HEK293T (cell line): ENCODE measurements around the gene PPP2R1B.
"Not testable (repeated sequence)": the region's sequence is repeated elsewhere in the genome, so short reads cannot be mapped to it uniquely, and the experiment has no call there.

Source experiments
- CTCF ChIA-PET: fragments of 350-600 bp; formaldehyde crosslinking; extraction: SDS; loops from one replicate; lab custom pipeline; 2021; ENCODE audit warnings: antibody characterized with exemption, inconsistent platforms; lab: Yijun Ruan, JAX
- POLR2A ChIA-PET: fragments of 350-600 bp; formaldehyde crosslinking; extraction: SDS; loops from one replicate; lab custom pipeline; 2020; ENCODE audit warnings: antibody characterized with exemption, inconsistent platforms; lab: Yijun Ruan, JAX
- DNase-seq: peaks from one replicate; pipeline ENCODE4 v3.0.0; 2012; ENCODE audit warnings: mixed read lengths; ENCODE audit errors: extremely low spot score
- ARNT ChIP-seq: fragments of 450-650 bp; IDR thresholded peaks from 2 replicates; pipeline ENCODE4 v1.6.1; 2017; ENCODE audit warnings: mild to moderate bottlenecking
- BHLHE40 ChIP-seq: fragments of 450-650 bp; IDR thresholded peaks from 2 replicates; pipeline ENCODE4 v1.6.1; 2016; ENCODE audit warnings: mild to moderate bottlenecking, moderate library complexity, borderline replicate concordance
- CTBP1 ChIP-seq: fragments of 450-650 bp; IDR thresholded peaks from 2 replicates; pipeline ENCODE4 v1.6.1; 2016; ENCODE audit warnings: borderline replicate concordance
- ELF4 ChIP-seq: fragments of 450-650 bp; IDR thresholded peaks from 2 replicates; pipeline ENCODE4 v1.6.1; 2017; ENCODE audit warnings: antibody characterized with exemption
- FOXA1 ChIP-seq: fragments of 450-650 bp; IDR thresholded peaks from 2 replicates; pipeline ENCODE4 v1.6.1; 2016; ENCODE audit warnings: mild to moderate bottlenecking
- FOXK2 ChIP-seq: fragments of 450-650 bp; IDR thresholded peaks from 2 replicates; pipeline ENCODE4 v1.6.1; 2016; ENCODE audit warnings: mild to moderate bottlenecking
- FOXM1 ChIP-seq: fragments of 450-650 bp; IDR thresholded peaks from 2 replicates; pipeline ENCODE4 v1.6.1; 2017; ENCODE audit warnings: mild to moderate bottlenecking, borderline replicate concordance
- HDGF ChIP-seq: fragments of 450-650 bp; IDR thresholded peaks from 2 replicates; pipeline ENCODE4 v1.6.1; 2017; ENCODE audit warnings: antibody characterized with exemption, borderline replicate concordance
- L3MBTL2 ChIP-seq: fragments of 450-650 bp; conservative IDR thresholded peaks from 2 replicates; pipeline ENCODE4 v1.6.1; 2016; ENCODE audit warnings: mild to moderate bottlenecking
- LEF1 ChIP-seq: fragments of 450-650 bp; IDR thresholded peaks from 2 replicates; pipeline ENCODE4 v1.6.1; 2017; ENCODE audit warnings: mild to moderate bottlenecking, borderline replicate concordance
- NFRKB ChIP-seq: fragments of 450-650 bp; IDR thresholded peaks from 2 replicates; pipeline ENCODE4 v1.6.1; 2016; ENCODE audit warnings: mild to moderate bottlenecking, moderate library complexity
- PKNOX1 ChIP-seq: fragments of 450-650 bp; IDR thresholded peaks from 2 replicates; pipeline ENCODE4 v1.6.1; 2016
- SP1 ChIP-seq: fragments of 450-650 bp; IDR thresholded peaks from 2 replicates; pipeline ENCODE4 v1.6.1; 2017
- SUZ12 ChIP-seq: fragments of 450-650 bp; IDR thresholded peaks from 2 replicates; pipeline ENCODE4 v1.6.1; 2016; ENCODE audit warnings: mild to moderate bottlenecking
- TARDBP ChIP-seq: fragments of 450-650 bp; IDR thresholded peaks from 2 replicates; pipeline ENCODE4 v1.6.1; 2016
- ZNF384 ChIP-seq: fragments of 450-650 bp; IDR thresholded peaks from 2 replicates; pipeline ENCODE4 v1.6.1; 2016

Gene PPP2R1B

GRCh38 chr11:111788051-111788450 is 21.9 kb upstream of the PPP2R1B start:
- no peak for DNase-seq
- POLR2A ChIA-PET, result no interaction called here
- TF ChIP-seq ELF4 (no peak), NFRKB (no peak), L3MBTL2 (no peak), PKNOX1 (no peak), ARNT (no peak), LEF1 (no peak), CTBP1 (no peak), SP1 (no peak), TARDBP (no peak), FOXK2 (no peak), FOXM1 (no peak), ZNF384 (no peak), SUZ12 (no peak), FOXA1 (no peak), HDGF (no peak), BHLHE40 (no peak)
- CTCF ChIA-PET, result no interaction called here

GRCh38 chr11:111785886-111786412 is 19.8 kb upstream of the PPP2R1B start:
- ChIA-PET POLR2A (no interaction called here), CTCF (no interaction called here)
- TF ChIP-seq LEF1 (no peak), CTBP1 (no peak), NFRKB (no peak), TARDBP (no peak), FOXK2 (no peak), ZNF384 (no peak), HDGF (no peak), FOXM1 (no peak), BHLHE40 (no peak), FOXA1 (no peak)
- no peak for DNase-seq

- no peak for DNase-seq
- POLR2A ChIA-PET, result no interaction called here
- TF ChIP-seq ELF4 (no peak), SUZ12 (no peak), TARDBP (no peak), NFRKB (no peak), ARNT (no peak), BHLHE40 (no peak), PKNOX1 (no peak), SP1 (no peak), HDGF (no peak), FOXK2 (no peak), CTBP1 (no peak), FOXM1 (no peak), L3MBTL2 (no peak)
- CTCF ChIA-PET, result no interaction called here
Measured at GRCh38 chr11:111785076-111785475, 18.9 kb upstream of the PPP2R1B start.

DNA sequence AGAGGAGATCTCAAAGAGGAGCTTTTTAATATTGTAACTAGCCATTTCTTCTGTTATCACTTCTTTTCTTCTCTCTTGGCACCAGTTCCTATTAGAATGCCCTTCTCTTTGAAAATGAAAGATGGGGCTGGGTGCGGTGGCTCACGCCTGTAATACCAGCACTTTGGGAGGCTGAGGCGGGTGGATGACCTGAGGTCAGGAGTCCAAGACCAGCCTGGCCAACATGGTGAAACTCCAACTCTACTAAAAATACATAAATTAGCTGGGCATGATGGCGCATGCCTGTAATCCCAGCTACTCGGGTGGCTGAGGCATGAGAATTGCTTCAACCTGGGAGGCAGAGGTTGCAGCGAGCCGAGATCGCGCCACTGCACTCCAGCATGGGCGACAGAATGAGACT is 18.1 kb upstream of the PPP2R1B start:
- CTCF ChIA-PET, POLR2A ChIA-PET: not testable (repeated sequence)

DNA sequence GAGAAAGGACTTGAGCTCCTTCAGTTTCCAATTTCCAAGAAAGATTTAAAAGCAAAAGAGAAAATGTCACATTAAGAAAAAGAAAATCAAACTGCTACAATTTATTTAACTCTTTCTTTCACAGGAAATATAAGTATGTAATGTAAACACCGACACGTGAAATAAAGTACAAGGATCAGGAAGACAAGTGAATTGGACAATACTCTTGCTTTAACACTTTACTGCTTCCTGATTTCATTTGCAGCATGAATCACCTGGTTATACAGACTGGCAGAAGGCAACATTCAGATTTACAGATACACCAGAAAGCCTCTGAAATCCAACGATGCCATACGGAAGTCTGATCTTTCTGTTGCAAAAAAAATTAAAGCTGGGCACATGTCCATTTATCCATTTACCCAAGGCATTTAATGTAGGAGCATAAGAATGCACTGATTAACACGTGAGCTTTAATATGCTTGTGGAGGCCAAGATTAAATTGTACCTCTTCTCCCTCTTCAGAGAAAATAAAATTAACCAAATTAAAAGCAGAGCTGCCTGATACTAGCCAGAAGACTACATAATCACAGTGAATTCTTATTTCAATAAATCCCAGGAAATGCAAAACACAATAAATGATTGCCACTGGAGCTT is 16.0 kb upstream of the PPP2R1B start:
- POLR2A ChIA-PET, result interaction anchor here (2.2 kb wide), 1 partner anchor 16 kb away, joined by 7 read pairs; the partner anchor contains the start of gene PPP2R1B
- TF ChIP-seq FOXA1 (no peak), BHLHE40 (no peak), TARDBP (no peak), ARNT (no peak), SUZ12 (no peak)
- DNase-seq, result no peak
- CTCF ChIA-PET, result interaction anchor here (0.5 kb wide), 1 partner anchor 11 kb away, joined by 3 read pairs; no protein-coding TSS in a partner anchor

More for the DNA sequence above, 18.1 kb upstream of the PPP2R1B start:
- DNase-seq, result not testable (repeated sequence)

DNA sequence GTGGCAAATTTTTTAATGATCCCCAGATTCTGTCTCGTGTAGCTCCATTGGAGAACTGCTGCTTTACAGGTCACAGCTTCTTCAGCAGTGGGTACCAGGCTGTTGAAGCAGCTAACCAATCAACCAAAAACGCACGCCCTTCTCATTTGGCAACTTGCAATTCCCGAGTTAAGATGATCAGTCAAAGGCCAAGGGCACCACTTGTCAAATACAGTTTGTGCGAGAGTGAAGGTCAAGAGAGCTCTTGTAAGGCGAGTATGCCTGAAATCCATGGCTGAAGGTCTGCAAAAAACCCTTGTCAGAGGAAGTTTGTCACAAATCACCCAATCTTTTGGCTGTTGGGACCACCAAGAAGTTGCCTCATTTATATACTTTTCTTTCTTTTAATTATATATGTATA is 12.9 kb upstream of the PPP2R1B start:
- CTCF ChIA-PET, result interaction anchor here (1.2 kb wide), 1 partner anchor 175 kb away, joined by 4 read pairs; no protein-coding TSS in a partner anchor

DNA sequence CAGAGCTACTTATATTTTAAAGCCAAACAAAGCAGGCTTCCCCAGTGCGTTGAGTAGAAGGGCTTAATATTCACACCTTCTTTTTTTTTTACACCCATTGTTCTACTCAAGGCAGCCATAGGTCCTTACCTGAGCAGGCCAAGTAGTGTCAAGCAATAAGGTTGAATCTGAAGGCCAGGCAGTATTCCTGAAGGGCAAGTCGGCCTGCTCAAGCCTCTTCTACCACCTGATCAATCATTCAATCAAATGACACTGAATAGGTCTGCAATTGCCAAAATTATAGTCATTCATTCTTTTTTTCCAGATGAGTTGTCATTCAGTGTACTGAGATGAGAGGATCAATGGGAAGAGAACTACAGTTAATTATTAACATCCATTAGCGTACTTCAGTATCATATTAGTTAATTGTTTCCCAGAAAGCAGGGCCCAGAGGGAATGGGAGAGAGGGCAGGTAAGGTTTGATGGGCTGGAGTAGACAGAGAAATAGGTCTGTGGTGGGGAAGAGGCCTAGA is 11.9 kb upstream of the PPP2R1B start:
- TF ChIP-seq ELF4 (no peak), LEF1 (no peak), L3MBTL2 (no peak), CTBP1 (no peak), PKNOX1 (no peak)
- no peak for DNase-seq
- POLR2A ChIA-PET, result no interaction called here
- CTCF ChIA-PET, result interaction anchor here (0.6 to 1.4 kb wide), 5 partner anchors 14 to 323 kb away, joined by 3 to 10 read pairs (median 3); no protein-coding TSS in a partner anchor

More for the DNA sequence above, 12.9 kb upstream of the PPP2R1B start:
- POLR2A ChIA-PET, result no interaction called here
- DNase-seq, result no peak
- TF ChIP-seq FOXA1, result no peak
- TF ChIP-seq BHLHE40, result no peak
- TF ChIP-seq ZNF384, result no peak
- no peak for TF ChIP-seq CTBP1
